Endometrium (tissue), 2 donors: ENCODE measurements around the gene LMO7.

ENCODE experiments used
- FAIRE-seq: peaks from 2 replicates; lab custom pipeline; 2012; peaks lifted over from hg19 to GRCh38; lab: Jason Lieb, UNC
- donor health status: control.
- donor health status: control.

Gene LMO7

DNA sequence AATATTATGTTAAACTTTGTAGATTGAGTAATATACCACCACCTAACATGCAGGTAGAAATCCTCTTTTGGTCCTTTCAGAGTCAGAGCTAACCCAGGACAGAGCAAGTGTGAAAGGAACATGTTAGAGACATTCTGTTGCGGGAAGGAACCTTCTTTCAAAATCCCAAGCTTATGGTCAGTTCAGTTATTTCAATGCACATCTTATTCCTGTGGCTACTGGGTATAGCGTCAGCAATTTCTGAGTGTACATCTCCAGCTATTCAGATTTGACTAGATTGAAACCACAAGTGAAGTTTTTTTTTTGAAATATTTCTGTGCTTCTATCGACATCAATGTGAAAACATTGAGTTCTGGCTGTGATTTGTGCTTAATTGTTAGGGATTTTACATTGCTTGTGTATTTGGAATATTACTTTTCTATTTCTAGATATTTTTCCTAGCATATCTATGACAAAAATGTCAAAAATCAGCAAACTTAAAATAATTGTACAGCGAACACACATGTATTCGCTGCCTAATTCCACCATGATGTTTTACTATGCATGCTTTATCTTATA, 165.3 kb downstream of the LMO7 start:
- no peak for FAIRE-seq

DNA sequence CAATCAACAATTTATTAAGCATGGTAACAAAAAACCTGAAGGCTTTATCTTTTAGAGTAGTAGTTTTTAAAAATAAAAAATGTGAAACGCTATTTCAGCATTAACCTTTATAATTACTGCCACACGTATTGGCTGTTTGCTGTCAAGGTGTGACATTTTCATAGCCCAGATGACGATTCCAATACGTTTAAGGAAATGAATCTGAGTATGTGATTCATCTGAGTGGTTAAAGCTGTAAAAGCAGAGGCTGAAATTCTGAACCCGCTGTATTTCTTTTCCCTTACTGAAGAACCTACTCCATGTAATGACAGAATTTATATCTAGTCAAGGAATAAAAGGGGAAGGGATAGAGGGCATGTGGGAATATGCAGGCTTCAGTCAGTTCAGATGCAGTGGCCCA, 166.0 kb downstream of the LMO7 start:
- no peak for FAIRE-seq

DNA sequence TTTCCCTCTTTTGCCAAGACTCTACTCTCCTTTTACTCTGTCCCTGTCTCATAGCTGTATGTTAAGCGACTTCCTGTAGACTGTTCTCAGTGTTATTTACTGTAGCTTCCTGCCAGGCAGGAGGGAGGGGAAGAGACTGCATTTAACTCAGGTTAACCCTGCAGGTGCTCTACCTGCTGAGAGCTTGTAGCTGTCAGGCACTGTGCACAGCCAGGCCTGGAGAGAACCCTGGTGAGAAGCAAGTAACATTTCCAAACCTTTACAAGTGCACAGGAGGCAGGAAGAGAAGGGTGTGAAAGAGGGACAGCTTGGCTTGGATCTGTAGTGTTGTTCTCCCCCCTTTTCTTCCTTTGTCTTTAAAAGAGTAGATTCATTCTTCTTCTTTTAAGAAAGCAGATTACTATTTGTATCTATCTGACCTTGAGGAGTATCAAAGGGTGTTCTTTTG, 167.1 kb downstream of the LMO7 start:
- no peak for FAIRE-seq

DNA sequence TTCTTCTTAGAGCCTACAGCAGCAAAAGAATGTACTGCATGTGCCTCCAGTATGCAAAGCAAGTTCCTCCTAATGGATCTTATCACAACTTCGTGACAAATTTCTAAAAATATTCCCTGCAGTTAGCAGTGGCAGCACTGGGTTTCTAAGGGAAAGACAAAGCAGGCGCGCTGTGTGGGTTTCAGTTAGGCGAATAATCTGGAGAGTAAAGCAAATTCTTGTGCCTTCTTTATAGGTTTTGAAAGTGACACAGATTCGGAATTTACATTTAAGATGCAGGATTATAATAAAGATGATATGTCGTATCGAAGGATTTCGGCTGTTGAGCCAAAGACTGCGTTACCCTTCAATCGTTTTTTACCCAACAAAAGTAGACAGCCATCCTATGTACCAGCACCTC, 167.9 kb downstream of the LMO7 start:
- no peak for FAIRE-seq

DNA sequence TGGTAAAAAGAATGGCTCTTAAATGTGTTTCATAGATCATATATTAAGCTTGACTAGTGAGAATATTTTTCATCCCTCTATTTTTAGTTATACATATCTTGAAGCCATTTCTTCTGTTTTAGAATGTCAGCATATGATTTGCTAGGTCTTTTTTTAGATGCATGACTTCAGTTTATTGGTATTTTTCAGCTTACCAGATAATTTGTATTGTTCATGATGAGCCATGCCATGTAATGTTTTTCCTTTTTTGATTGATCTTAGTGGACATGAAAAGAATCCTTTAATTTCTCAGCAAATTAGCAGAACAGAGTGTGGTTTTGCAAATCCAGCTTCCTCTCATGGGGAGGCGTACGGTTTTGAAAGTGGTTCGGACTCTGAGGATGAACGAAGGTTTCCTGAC, 168.5 kb downstream of the LMO7 start:
- no peak for FAIRE-seq

DNA sequence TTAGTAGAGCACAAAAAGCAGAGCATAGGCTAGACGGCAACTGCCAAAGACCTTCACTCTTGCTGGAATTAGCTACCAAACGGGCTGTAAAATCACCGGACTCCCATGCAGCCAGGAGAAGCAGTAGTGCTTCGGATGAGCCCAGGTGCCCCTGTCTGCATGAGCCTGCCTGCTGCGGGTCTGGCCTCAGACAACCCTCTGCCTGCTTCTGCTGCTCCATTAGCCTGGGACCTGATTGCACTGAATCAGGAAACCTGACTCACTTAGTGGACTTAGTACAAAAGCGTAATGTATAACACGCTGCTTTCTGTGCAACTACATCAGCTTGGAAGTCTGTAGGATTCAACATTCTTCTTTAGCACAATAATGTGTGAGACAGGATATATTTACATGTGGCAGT, 170.0 kb downstream of the LMO7 start:
- no peak for FAIRE-seq

DNA sequence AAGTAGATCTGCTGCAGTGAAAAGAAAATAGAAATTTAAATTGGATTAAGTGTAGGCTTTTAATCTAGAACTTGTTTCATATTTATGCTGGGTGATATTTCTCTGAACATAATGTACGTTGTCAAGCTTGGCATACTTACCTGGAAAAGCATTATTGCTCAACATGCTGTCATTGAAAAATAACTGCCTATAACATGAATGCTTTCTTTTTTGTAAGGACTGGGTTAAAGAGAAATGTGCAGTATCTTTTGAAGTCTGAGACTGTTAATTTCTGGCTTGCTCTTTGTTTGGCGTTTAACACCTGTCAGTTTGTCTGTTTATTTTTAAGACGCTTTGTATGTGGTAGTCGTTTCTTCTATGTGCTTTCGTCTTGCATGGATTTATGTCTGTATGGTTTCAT, 175.2 kb downstream of the LMO7 start:
- no peak for FAIRE-seq

DNA sequence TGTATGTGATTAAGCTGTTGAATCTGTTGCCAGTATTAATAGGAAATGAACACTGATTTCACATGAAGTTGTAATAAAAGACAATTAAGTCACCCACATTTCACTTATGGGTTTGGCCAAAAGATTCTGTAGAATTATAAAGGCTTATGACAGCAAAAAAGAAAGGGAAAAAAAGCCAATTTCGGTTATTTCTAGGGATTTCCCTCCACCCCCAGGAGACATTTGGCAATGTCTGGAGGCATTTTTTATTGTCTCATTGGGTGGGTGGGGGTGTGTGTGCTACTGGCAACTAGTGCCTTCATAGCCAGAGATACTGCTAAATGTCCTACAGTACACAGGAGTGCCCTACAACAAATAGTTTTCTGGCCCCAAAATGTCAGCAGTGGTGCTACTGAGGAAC, 175.7 kb downstream of the LMO7 start:
- no peak for FAIRE-seq

DNA sequence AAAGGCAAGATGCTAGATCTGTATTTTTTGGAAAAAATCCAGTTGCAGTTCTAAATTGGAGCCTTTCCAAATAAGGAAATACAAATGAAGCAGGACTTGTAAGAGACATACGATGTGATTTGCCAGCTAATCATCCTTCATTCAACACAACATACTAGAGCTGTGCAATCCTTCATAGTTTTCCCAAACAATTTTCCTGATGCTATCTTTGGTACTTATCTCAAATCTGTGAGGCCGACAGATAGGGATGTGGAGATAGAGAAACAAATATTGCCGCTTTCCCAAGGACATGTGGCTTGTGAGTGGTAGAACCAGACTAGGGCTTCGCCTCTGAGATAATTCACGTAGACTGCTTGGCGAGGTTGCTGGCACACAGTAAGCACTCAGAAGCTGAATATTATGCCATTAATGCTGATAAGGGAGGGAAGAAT, 176.6 kb downstream of the LMO7 start:
- no peak for FAIRE-seq

DNA sequence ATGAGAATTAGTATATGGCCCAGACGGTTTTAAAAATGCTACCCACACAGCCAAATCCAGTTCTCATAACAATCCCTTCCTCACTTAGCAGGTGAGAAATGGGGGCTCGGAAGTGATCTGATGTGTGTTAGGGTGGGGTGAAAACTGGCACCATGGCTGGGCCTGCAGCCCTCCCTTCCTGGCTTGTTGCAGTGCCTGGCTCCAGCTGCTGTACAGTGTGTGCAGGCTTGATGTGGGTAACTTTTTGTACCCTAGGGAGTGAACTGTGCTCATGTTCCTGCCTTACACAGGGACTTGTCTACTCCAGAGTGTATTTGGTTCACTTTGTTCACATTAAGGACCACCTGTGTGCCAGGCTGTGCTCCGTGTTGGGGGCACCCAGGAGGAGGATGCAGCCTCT, 177.2 kb downstream of the LMO7 start:
- FAIRE-seq: no peak

DNA sequence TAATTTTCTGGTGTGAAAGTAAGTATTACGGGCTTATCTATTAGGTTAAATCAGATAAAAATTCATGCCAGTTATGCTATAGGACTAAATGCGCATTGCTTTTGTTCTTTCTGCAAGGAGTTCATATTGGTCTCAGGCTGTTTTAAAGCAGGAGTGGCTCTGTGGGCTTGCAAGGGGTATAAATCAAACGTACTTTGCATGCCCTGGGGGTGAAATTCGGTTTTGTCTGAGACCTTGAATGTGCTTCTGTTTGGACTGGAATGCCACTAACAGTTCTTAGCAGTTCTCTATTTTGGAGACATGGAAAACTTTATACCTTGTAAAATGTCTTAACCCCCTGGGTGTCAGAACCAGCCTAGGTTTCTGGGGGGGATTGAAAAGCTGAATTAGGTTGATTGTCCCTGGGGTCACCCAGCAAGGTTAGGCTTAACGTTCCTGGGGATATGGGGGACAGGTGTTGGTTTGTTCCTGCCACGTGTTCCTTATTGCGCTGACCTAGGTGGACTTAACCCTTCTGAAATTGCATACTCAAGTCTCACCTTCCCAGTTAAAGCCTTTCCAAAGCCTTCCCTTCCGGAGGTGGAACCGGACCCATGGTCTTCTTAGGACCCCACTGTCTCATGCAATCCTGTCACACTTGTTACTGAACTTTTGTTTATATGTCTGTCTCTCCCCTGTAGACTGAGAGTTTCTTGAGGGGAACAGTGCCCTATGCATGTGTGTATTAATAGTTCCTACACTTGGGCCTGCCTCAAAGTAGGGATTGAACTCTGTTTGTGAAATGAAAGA, 182.2 kb downstream of the LMO7 start:
- FAIRE-seq: no peak

DNA sequence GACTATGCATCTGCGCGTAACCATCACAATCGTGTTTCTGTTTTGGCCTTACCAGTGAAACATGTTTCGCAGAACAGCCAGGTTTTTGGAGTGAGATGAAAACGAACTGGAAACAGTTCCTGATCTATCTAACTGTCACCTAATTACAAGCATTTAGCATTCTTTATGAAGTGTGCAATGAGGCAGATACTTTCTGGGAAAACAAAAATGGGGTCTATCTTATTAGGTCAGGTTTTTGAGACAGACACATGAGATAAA, 182.8 kb downstream of the LMO7 start:
- no peak for FAIRE-seq

DNA sequence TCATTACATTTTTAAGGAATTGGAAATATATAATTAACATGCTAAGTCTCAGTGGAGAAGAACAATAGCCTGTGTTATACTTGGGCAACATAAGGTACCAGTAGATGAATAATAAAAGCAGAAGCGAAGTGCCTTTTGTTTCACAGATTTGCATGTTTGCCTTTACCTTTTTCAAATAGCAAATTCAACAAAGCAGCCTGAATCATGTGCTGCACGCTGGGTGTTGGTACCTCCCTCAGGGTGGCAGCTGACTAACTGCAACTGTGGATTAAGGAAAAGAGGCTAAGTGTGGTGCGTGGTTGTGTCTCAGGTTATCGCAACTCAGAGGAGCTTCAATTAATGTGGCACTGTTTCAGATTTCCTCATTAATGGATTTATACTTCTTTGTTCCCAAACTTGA, 189.0 kb downstream of the LMO7 start:
- FAIRE-seq: no peak

DNA sequence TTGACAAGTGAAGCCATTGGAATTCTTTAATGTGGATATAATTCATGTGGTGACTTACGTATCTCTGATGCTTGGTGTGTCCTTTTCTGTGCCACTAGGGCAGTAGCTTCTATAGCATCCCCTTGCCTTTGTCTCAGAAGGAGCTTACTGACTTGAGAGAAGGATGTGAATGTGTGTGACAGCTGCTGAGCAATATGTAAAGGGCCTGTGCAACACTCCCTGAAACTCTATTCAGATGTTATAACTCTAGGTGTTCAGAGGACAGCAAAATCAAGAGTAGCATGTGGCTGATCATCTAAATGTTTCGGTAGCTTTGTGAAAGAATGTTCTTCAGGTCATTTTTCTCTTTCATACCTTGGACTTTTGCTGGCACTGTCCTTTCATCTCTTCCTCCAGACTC, 189.5 kb downstream of the LMO7 start:
- FAIRE-seq: no peak

DNA sequence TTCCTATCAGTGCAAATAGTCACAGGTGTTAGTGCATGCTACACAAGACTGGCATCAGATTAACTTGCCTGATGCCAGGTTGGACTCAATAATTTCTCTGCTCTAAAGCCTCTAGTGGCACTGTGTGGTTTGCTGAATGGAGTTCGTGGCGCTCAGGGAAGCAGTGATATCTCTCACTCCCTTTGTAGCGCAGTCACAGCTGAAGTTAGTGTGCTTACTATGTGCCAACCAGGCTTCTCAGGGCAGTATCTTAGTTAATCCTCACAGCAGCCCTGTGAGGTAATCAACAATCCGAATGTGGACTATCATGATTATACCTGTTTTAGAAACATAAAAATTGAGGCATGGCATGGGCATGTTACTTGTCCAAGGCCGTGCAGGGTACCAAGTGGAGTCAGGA, 190.3 kb downstream of the LMO7 start:
- FAIRE-seq: no peak

DNA sequence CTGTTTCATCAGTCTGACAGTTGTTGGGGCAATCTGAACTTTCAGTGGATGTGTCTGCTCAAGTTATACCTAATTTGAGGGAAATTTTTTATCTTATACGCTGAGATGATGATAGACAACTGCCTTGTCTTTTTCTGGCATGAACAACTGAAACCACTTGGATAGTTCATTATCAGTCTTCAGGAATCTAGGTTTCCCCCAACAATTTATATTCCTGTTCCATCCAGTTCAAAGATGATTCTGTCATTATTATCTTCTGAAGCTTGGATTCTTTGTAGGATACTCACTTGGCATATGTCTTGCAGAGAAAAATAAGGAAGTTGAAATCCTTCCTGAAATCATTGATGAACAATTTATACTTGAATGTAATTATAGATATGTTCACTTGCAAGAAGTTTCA, 193.7 kb downstream of the LMO7 start:
- no peak for FAIRE-seq

DNA sequence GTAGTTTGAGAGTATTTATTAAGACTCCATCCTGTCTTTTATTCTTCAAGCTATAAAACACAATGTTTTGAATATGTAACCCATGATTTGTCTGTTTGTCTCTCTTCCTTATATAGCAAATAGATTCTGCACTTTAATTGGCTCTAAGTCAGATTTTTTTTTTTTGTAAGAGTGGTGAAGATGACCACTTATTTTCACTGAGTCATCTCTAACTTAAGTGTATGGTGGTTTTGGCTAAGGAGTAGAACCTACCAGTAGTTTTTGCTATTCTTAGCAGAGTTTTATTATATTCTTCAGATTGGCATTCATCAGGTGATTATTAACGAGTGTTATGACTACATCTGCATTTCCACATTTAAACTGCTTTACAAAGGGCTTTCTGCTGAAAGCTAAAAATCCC, 194.7 kb downstream of the LMO7 start:
- FAIRE-seq: no peak

DNA sequence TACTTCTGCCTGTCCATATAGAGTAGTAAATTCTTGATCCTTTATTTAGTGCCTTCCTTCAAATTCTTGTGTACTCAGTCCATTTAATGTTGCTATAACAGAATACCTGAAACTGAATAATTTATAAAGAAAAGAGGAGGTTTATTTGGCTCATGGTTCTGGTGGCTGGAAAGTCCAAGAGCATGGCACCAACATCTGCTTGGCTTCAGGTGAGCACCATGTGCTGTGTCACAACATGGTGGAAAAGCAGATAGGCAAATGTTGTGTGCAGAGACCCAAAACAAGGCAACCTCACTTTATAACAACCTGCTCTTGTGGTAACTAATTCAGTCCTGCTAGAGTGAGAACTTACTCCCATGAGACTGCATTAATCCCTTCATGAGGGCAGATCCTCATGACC, 195.3 kb downstream of the LMO7 start:
- FAIRE-seq: no peak

DNA sequence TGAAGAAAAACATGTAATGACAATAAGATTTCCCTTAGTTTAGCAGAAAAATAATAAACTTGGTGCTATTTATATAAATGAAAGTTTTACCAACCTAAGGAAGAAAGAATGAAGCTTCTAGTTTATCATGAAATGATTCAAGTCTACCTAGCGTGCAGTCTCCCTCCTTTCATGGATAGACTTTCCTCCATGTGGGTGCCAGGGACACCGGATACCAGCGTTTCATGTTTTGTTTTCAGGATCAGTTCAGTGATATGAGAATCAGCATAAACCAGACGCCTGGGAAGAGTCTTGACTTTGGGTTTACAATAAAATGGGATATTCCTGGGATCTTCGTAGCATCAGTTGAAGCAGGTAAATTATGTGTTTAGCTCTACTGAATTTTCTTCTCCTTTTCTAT, 196.7 kb downstream of the LMO7 start:
- FAIRE-seq: no peak

DNA sequence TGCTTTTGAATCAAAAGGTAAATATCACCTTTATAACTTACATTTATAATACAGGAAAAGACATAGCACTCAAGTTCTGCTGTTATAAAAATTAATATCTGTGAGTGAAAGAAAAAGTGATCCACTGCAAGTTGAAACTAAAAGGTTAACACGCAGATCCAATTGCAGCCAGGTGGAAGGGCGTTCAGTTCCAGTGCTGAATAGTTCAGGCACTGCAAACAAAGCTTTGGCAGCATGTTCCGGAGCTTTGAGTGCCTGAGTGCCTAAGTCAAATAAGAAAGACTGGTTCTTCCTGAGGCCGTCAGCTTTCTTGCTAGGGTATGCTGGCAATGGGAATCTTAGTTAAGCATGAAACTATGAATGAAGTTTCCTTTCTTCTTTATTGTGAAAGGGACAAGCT, 200.3 kb downstream of the LMO7 start:
- FAIRE-seq: no peak

DNA sequence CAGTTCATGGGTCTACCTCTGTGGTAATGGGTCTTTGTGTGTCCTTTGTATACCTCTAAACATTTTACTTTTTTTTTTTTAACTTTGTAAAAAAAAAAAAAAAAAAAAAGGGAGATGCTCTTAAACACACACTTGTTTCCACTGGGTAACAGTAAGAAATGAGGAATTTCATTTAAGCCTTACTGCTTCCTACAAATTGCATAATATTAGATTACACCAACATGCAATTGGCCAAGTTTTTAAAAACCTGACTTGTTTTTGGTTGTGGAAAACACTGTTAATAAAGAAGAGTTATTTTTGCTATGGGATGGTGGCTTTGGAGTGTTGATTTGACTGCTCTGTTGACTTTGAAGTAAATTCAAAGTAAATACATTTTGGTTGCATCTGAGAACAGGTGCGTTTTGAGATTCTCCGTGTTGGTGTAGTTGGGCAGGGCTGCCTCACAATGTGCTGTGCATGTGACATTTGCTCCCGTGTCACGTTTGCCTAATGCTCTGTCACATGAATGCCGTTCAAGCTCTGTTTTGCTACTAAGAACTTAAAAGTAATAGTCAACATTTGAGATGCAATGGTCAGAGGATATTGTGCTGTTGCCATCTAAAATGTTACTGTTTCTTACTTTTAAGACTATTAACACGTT, 202.4 kb downstream of the LMO7 start:
- FAIRE-seq: no peak

DNA sequence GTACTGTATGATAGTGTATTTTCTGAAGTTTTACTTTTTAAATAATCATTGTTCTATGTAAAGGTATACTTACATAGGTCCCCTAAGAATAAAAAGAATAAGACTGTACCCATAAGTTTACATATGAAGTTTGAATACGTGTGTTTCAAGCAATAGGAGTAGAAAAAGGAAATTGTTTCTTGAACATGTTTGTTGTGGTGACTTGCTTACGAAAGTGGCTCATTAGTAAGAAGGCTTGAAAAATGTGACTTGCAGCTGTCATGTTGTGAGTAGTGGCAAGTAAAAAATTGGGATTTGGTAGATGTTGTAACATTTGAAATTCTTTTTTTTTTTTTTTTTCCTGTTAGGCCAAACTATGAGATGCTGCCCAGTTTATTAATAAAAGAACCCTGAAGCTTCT, 203.3 kb downstream of the LMO7 start:
- FAIRE-seq: no peak

DNA sequence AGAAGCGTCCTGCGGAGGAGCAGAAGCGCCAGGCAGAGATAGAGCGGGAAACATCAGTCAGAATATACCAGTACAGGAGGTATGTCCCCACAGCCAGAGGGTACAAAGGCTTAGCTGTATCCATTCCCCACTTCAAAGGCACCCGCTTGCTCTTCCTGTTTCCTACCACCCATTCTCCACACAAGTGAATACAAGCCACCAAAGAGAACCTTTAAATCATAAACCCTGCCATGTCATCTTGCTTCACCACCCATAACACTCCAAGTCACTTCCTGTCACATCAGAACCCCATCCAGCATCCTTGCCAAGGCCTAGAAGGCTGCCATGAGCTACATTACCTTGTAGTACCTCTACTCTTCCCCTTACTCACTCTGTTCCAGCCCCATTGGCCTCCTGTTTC, 205.8 kb downstream of the LMO7 start:
- FAIRE-seq: no peak

DNA sequence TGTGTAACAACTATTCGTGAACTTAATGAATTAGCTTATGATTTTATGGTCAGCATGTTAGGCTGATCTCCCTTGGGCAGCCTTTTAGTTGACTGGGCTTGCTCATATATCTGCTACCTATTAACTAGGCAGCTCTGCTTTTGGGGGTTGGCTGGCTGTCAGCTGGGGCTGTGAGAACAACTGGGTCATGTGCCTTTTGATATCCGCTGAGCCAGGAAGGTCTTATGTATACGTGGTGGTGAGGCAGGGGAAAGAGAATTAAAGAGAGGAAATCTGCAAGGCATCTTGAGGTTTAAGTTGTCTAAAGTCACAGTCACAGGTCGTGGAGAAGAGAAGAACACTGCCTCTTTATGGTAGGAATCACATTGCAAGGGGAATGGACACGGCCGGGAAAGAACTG, 206.9 kb downstream of the LMO7 start:
- FAIRE-seq: no peak
